ENCODE results near the gene SMIM35. TPM values are rescaled to one million over a fixed set of nuclear protein-coding genes. Genes with fewer than 3 reads are reported as not detected.
"Not testable (repeated sequence)": the region's sequence is repeated elsewhere in the genome, so short reads cannot be mapped to it uniquely, and the experiment has no call there.

Gene SMIM35
- total RNA-seq, 1 experiment from 2014 or later, result not detected

DNA sequence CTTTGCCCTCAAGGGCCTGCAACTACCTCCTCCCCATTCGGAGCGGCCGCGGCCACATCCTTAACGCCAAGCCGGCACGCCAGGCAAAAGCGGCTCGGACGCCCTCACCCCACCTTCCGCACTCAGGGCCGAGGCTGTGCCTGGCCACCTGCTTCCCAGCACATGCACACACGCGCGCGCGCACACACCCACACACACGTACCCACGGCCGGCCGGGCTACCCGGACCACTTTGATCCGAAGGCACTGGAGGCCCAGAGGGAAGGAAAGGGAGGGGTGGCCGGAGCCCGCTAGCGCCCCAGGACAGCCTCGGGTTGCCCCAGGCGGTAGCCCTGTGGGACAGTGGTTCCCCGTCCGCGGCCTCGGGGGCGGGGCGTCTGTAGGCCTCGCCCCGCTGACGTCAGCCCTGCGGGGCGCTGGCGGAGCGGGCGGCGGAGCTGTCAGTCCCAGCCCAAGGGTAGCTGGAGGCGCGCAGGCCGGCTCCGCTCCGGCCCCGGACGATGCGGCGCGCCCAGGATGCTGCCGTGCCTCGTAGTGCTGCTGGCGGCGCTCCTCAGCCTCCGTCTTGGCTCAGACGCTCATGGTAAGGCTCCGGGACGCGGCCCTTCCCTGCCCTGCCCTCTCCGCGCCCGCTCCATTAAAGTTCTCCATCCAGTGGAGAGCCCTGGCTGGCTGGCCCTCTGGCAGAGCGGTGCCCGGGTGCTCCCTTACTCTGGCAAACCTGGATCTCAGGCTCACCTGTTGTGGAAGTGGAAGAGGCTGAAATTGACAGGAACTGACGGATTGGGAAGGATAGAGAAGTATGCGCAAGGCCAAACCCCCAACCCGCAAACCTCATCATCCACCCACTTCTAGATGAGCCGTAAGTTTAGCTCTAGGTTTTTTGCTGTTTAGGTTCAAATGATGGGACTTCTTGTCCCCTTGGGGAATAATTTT, 100.5 kb downstream of the SMIM35 start, which contains the start of gene IL10RA:
IL10RA (plus strand) TSS at position 442 of the 935 bp plus-strand sequence; CDS start at position 516, 74 bp downstream.
- DNase-seq (ENCODE audit: low spot score), result no peak

DNA sequence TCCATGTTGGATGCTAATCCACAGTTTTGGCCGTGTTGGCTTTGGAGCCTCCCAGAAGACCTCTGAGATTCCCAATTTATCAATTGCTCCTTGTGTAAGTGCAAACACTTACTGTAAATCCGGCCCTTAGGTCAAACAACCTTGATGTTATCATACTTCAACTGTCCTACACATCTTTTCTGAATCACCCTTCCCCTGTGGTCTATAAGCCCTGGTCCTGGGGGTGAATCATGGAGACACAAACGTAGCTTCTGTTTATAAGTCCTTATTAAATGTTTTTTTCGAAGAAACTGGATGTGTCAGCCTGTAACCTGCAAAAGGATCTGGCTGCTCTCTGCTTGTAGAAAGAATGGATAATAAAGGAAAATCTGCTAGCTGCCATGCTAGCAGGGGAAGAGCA, 102.3 kb downstream of the SMIM35 start:
- no peak for DNase-seq (ENCODE audit: low spot score)

DNA sequence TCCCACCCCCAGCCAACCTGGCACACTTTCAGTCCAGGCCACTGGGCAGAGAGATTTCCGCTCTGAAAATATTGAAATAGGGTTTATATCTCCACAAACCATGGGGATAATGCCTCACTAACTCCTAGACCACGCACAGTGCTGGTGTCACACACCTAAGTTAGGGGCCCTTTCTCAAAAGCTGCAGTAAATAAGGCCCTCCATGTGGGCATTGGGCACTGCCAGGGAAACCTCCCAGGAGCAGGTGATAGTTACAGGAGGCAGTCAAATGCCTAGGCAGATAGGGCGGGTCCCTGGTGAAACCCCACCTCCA, 103.6 kb downstream of the SMIM35 start:
- no peak for DNase-seq (ENCODE audit: low spot score)

GRCh38 chr11:117980720-117981119, 106.0 kb downstream of the SMIM35 start:
- DNase-seq (ENCODE audit: low spot score), result no peak

- no peak for DNase-seq (ENCODE audit: low spot score)
Observed at GRCh38 chr11:117980280-117980679, 106.5 kb downstream of the SMIM35 start.

DNA sequence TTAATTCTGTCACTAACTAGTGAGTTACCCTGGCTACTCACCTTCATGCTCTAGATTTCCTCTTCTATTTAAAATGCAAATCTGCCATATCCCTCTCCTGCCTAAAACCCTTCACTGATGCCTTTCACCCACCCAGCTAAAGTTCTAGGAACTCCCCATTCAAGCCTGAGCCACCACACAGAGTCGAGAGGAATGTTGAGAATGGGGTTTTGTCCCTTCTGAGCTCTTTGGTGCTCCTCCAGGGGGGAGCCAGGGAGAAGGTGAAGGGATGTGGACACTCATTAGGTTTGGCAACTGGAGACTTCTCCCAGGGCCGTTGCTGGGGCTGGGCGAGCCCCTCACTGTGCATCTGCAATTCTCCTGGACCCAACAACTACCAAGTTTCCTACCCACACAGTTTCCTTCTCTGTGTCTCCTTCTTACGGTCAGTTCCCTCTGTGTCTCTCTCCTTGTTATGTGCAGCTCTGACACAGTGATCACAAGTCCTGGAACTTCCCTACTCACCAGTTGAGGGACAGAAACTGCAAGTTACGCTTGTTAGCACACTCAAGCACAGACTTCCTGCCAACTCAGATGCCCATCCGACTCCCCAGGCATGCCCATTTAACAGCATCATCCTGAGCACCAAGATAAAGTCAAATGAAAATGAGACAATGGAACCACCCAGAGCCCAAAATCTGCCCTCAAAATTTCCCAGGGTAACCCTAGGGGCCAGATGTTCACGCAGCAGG, 107.1 kb downstream of the SMIM35 start:
- no peak for DNase-seq (ENCODE audit: low spot score)

- no peak for DNase-seq (ENCODE audit: low spot score)
Observed at GRCh38 chr11:117978991-117979390, 107.8 kb downstream of the SMIM35 start.

- not testable (repeated sequence) for DNase-seq (ENCODE audit: low spot score)
Observed at GRCh38 chr11:117978291-117978910, 108.4 kb downstream of the SMIM35 start.

DNA sequence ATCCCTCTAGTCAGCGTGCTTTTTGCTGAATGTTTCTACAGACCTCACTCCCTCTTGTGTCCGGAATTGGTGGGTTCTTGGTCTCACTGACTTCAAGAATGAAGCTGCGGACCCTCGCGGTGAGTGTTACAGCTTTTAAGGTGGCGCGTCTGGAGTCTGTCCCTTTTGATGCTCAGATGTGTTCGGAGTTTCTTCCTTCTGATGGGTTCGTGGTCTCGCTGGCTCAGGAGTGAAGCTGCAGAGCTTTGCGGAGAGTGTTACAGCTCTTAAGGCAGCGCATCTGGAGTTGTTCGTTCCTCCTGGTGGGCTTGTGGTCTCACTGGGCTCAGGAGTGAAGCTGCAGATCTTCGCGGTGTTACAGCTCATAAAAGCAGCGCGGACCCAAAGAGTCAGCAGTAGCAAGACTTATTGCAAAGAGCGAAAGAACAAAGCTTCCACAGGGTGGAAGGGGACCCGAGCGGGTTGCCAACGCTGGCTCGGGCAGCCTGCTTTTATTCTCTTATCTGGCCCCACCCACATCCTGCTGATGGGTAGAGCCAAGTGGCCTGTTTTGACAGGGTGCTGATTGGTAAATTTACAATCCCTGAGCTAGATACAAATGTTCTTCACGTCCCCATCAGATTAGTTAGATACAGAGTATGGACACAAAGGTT, 109.0 kb downstream of the SMIM35 start:
- DNase-seq (ENCODE audit: low spot score), result not testable (repeated sequence)

DNA sequence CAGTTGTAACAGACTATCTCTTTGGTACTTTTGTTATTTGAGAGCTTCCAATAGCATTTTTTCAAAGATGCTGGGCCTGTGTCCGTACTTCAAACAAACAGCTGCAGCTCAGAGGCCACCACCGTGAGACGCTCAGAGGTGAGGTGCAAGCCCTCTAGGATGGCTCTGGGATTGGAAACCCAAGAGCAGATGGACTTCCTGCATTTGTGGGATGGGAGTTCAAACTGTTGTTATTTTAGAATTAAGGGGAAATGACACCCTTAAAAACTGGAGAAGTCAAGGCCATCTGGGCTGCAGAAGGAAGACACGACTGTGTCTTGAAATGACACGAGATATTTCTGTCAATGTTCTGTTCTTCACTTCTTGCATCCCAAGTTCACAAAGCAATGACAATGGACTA, 109.7 kb downstream of the SMIM35 start:
- no peak for DNase-seq (ENCODE audit: low spot score)

DNA sequence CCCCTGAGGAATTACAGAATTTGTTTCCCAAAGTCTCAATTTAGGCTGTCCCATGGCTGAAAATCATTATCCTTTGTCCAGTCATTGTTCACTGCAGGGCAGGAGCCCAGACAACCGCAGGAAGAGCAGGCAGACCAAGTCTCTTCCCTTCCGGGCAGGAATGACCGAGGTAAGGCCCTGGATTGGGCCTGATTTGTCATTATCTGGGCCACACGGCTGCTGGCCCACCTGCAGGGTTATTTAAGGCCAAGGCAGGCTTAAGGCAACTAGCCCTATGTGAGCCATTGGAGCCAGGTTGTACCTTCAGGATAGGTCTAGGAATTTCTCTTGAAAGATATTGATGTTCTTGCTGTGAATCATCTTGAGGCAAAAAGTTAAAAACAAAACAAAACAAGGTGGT, 110.3 kb downstream of the SMIM35 start:
- no peak for DNase-seq (ENCODE audit: low spot score)

- DNase-seq (ENCODE audit: low spot score), result no peak
Observed at GRCh38 chr11:117973503-117973860, 113.3 kb downstream of the SMIM35 start.

DNA sequence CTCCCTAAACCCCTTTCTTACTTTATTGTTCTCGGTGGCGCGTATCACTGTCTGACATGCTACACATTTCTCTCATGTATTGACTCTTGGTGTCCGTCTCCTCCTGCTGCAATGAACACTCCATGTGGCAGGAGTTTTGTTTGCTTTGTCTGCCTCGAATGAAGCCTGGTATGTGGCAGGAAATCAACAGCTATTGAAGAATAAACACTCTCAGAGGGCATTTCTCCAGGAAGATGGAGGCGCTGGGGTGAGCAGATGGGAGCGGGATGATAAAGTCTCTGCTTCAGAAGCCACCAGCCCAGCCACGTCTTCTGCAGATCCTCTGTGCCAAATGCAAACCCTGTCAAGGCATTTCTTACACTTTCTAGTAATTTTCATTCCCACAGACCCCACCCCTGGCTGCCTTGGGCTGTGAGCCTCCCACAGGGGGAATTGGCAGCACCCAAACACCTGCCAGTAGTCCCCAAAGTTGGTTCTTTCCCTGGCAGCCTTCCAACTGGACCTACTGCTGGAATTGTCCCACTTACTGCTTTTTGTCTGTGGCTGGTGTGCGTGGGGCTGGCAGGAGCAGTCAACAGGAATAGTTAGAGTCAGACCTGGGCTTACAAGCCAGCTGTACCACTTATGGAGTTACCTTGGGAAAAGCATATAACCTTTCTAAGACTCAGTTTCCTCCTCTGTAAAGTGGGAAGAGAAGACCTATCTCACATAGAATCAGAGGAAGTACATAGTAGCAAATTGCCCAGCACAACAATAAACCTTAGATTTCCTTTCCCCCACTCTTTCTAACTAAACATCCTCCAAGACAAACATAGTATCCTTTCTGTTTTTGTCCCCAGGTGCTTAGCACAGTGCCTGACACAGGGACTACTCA, 113.9 kb downstream of the SMIM35 start:
- peak; percentile 57 for DNase-seq (ENCODE audit: low spot score)

GRCh38 chr11:117972044-117972443, 114.7 kb downstream of the SMIM35 start:
- no peak for DNase-seq (ENCODE audit: low spot score)

DNA sequence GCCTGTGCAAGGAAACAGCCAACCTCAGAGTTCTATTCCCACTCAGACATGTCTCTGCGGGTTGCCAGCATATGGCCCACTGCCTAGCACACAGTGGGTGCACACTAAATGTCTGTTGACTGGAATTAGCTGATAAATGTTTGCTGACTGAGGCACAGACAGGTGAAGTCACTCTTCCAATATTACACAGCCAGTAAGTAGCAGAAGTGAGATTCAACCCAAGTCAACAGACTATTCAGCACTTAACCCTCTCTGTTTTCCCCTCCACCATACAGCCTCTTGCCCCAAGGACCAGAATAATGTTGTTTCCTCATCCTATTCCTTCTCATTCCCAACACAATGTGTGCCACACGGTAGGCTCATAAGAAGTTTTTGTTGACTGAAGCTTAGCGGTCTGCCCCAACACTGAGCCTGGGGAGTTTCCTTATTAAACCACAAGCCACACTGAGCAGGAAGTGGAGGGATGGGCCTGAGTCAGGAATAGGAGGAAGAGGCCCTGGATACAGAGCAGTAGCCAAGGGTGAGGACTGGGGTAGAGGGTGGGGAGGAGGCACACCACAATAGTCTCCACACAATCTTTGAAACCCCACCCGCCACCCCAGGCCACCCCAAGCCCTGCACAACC, 116.3 kb downstream of the SMIM35 start:
- DNase-seq (ENCODE audit: low spot score), result peak; percentile 80

DNA sequence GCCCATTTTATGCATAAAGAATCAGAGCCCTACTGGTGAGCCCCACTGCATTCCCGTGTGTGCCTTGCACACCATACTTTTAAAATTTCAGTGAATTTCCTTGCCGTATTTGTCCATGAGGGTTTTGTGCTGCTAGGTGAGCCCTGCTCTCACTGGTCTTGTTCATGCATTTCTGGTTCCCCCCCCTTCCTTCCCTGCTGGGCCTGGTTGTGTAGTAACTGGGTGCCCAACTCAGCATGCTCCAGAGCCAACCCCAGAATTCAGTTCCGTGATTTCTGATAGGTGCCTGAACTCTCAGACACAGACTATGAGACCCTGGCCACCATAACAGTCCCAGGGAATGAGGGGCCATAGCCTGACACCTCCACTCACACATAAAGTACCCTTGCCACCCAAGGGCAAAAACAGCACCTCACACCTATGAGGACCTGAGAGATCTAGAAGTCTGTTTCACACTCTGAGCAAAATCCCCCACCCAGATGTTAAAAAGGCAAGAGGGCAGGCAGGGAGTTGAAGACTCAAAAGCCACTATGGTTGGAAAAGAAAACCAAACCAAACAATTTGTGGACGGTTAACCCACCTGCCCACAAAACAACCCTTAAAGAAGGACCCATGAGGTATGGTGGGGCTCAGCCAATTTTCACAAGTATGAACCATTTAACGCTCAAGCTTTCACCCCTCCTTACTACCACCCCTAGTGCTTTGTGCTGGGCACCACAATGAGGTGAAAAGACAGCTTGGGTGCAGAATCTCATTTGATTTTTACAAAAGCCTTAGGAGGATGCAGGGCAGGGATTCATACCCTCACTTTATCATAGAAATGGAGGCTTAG, 117.4 kb downstream of the SMIM35 start:
- DNase-seq (ENCODE audit: low spot score), result no peak

- DNase-seq (ENCODE audit: low spot score), result no peak
Observed at GRCh38 chr11:117966908-117967307, 119.9 kb downstream of the SMIM35 start.

DNA sequence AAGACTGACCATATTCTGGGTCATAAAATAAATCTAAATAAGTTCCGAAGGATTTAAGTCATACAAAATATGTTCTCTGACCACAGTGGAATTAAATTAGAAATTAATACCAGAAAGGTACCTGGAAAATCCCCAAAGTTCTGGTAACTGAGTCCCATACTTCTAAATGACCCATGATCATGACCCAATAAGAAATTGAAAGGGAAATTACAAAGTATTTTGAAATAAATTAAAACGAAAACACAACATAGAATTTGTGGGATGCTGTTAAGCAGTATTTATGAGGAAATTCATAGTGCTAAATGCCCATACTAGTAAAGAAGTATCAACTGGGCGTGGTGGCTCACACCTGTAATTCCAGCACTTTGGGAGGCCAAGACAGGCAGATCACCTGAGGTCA, 123.9 kb downstream of the SMIM35 start:
- DNase-seq (ENCODE audit: low spot score), result no peak

DNA sequence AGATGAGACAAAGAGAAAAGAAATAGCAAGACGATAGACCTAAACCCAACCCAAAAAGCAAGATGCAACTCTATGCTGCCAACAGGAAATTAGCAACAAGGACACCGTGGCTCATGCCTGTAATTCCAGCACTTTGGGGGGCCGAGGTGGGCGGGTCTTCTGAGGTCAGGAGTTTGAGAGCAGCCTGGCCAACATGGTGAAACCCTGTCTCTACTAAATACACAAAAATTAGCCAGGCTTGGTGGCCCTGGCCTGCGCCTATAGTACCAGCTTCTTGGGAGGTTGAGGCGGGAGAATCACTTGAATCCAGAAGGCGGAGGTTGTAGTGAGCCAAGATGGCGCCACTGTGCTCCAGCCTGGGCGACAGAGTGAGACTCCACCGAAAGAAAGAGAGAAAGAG, 124.9 kb downstream of the SMIM35 start:
- no peak for DNase-seq (ENCODE audit: low spot score)

- no peak for DNase-seq (ENCODE audit: low spot score)
Observed at GRCh38 chr11:117960406-117960805, 126.4 kb downstream of the SMIM35 start.

All from H4 (cell line).